K562 (cell line): Measurements from ENCODE around the gene ADRB2.

ENCODE experiments used
- EHMT2 ChIP-seq: fragments of 450-650 bp; IDR thresholded peaks from 2 replicates; pipeline ENCODE4 v1.6.1; 2018; ENCODE audit warnings: antibody characterized with exemption
- FOXM1 ChIP-seq, 2 experiments: fragments of 450-650 bp in 1 of 2; sonication (generic) in 1 of 2; formaldehyde crosslinking in 1 of 2; IDR thresholded peaks; 2 replicates each; pipeline versions ENCODE4 v1.6.1 to v1.9.0; 2017 to 2022; ENCODE audit warnings: low read depth in 2 of 2, mild to moderate bottlenecking in 2 of 2, missing genetic modification reagents in 1 of 2, moderate library complexity in 1 of 2
- KDM2B ChIP-seq: fragments of 250-450 bp; sonication (Bioruptor Pico); IDR thresholded peaks from 2 replicates; pipeline ENCODE4 v1.8.0; 2021; ENCODE audit warnings: mild to moderate bottlenecking, moderate library complexity
- NFYB ChIP-seq: IDR thresholded peaks from 2 replicates; pipeline ENCODE4 v1.6.1; 2011; ENCODE audit warnings: mild to moderate bottlenecking, moderate library complexity; ENCODE audit not compliant: insufficient read length; ENCODE audit errors: extremely low read depth
- RAD21 ChIP-seq, 2 experiments: fragments of 250-450 bp in 1 of 2; fragments of 450-650 bp in 1 of 2; sonication (Bioruptor Pico) in 1 of 2; formaldehyde crosslinking in 1 of 2; IDR thresholded peaks in 1 of 2; conservative IDR thresholded peaks in 1 of 2; 2 replicates each; pipeline versions ENCODE4 v1.4.0 to v1.8.0; 2020 to 2022; ENCODE audit warnings: mild to moderate bottlenecking in 2 of 2, moderate library complexity in 1 of 2
- SIN3B ChIP-seq: fragments of 450-650 bp; IDR thresholded peaks from 2 replicates; pipeline ENCODE4 v1.6.1; 2017; ENCODE audit warnings: low read depth, mild to moderate bottlenecking, moderate library complexity
- SIRT6 ChIP-seq: IDR thresholded peaks from one replicate; pipeline ENCODE4 v1.6.1; 2012; ENCODE audit warnings: low read depth, mild to moderate bottlenecking, control low read depth, inconsistent platforms, low read length, moderate library complexity
- SP1 ChIP-seq: sonication (generic); formaldehyde crosslinking; IDR thresholded peaks from 2 replicates; pipeline ENCODE4 v1.8.1; 2022; ENCODE audit warnings: mild to moderate bottlenecking, missing genetic modification reagents
- TAF1 ChIP-seq: IDR thresholded peaks from 2 replicates; pipeline ENCODE4 v1.6.1; 2011; ENCODE audit warnings: mild to moderate bottlenecking, low read length, moderate library complexity; ENCODE audit not compliant: insufficient read depth, control insufficient read depth, severe bottlenecking; ENCODE audit errors: extremely low read depth
- ZNF75A ChIP-seq: fragments of 450-650 bp; formaldehyde crosslinking; IDR thresholded peaks from 2 replicates; pipeline ENCODE4 v1.4.0; 2020; ENCODE audit warnings: mild to moderate bottlenecking
- TF ChIP-seq, protein P1 (sequence below), 3 experiments: IDR thresholded peaks in 2 of 3; conservative IDR thresholded peaks in 1 of 3; 2 replicates each; pipeline ENCODE4 v1.5.1; 2011 to 2012; ENCODE audit warnings: low read length in 3 of 3, mild to moderate bottlenecking in 3 of 3, control low read depth in 2 of 3, improper control_type of control experiment in 1 of 3, inconsistent platforms in 1 of 3, low read depth in 1 of 3, mixed read lengths in 1 of 3, moderate library complexity in 1 of 3; ENCODE audit not compliant: insufficient read depth in 2 of 3
- TF ChIP-seq, protein P2 (sequence below): sonication (generic); formaldehyde crosslinking; IDR thresholded peaks from 2 replicates; pipeline ENCODE4 v1.9.0; 2022; ENCODE audit warnings: mild to moderate bottlenecking, missing genetic modification reagents
- TF ChIP-seq, protein P3 (sequence below), 2 experiments: fragments of 450-650 bp in 1 of 2; sonication (generic) in 1 of 2; formaldehyde crosslinking in 1 of 2; IDR thresholded peaks in 1 of 2; conservative IDR thresholded peaks in 1 of 2; 2 replicates each; pipeline versions ENCODE4 v1.6.1 to v1.8.1; 2016 to 2023; ENCODE audit warnings: mild to moderate bottlenecking in 2 of 2, moderate library complexity in 2 of 2, inconsistent platforms in 1 of 2, missing genetic modification reagents in 1 of 2

DNA sequence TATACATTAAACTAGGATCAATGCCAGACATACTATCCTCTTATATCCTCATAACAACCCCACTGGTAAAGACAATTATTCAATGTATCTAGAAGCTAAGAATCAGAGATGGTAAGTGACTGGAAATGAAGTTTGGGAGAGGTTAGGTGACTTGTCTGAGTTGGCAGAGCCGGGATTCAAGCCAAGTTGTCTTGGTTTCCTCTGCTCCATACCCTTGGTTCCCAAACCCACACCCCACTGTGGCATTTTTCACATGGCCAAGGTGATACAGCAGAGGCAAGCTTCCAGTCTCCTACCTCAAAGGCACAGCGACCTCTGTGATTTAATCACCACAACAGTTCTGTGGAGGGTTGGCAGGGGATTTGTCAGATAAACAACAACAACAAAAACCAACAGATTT is 34.7 kb upstream of the ADRB2 start:
- TF ChIP-seq SP1 (CRISPR knock-in tag): no peak
- no peak for TF ChIP-seq FOXM1 (IDR thresholded peaks at IDR 0.05; ENCODE audit: low read depth)
- no peak for TF ChIP-seq FOXM1 (CRISPR knock-in tag; IDR thresholded peaks at IDR 0.05; ENCODE audit: low read depth)
- TF ChIP-seq EHMT2: no peak
- no peak for TF ChIP-seq NFYB
- TF ChIP-seq, protein P1, sequence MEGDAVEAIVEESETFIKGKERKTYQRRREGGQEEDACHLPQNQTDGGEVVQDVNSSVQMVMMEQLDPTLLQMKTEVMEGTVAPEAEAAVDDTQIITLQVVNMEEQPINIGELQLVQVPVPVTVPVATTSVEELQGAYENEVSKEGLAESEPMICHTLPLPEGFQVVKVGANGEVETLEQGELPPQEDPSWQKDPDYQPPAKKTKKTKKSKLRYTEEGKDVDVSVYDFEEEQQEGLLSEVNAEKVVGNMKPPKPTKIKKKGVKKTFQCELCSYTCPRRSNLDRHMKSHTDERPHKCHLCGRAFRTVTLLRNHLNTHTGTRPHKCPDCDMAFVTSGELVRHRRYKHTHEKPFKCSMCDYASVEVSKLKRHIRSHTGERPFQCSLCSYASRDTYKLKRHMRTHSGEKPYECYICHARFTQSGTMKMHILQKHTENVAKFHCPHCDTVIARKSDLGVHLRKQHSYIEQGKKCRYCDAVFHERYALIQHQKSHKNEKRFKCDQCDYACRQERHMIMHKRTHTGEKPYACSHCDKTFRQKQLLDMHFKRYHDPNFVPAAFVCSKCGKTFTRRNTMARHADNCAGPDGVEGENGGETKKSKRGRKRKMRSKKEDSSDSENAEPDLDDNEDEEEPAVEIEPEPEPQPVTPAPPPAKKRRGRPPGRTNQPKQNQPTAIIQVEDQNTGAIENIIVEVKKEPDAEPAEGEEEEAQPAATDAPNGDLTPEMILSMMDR (IDR thresholded peaks at IDR 0.05 in 2 of 3, conservative IDR thresholded peaks at IDR 0.05 in 1 of 3; ENCODE audit: insufficient read depth in 2 of 3, low read depth in 1 of 3, low read length in 3 of 3): no peak
- TF ChIP-seq TAF1: no peak
- TF ChIP-seq KDM2B (CRISPR knock-in tag): no peak
- no peak for TF ChIP-seq SIN3B
- TF ChIP-seq SIRT6: no peak
- TF ChIP-seq, protein P2, sequence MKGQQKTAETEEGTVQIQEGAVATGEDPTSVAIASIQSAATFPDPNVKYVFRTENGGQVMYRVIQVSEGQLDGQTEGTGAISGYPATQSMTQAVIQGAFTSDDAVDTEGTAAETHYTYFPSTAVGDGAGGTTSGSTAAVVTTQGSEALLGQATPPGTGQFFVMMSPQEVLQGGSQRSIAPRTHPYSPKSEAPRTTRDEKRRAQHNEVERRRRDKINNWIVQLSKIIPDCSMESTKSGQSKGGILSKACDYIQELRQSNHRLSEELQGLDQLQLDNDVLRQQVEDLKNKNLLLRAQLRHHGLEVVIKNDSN (CRISPR knock-in tag): no peak
- TF ChIP-seq ZNF75A (CRISPR knock-in tag): no peak
- TF ChIP-seq RAD21 (CRISPR knock-in tag; conservative IDR thresholded peaks at IDR 0.05 in 1 of 2, IDR thresholded peaks at IDR 0.05 in 1 of 2): no peak
- TF ChIP-seq, protein P3, sequence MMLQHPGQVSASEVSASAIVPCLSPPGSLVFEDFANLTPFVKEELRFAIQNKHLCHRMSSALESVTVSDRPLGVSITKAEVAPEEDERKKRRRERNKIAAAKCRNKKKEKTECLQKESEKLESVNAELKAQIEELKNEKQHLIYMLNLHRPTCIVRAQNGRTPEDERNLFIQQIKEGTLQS (IDR thresholded peaks at IDR 0.05): no peak
- TF ChIP-seq, protein P3 (CRISPR knock-in tag; conservative IDR thresholded peaks at IDR 0.05): no peak
